ENCODE data around the gene MALT1. TPM values are rescaled to one million over a fixed set of nuclear protein-coding genes. Genes with fewer than 3 reads are reported as not detected.

MALT1 gene
- total and polyA plus RNA-seq, 3 donors from 2014 or later = 25.4 to 36.6 (median 30.3) TPM

- no peak for DNase-seq
- no peaks in the 10 kb centered on the region for H3K27me3 ChIP-seq
- no peaks in the 10 kb centered on the region for H3K4me1 ChIP-seq
- 91 to 95% methylated on average over 3 of the region's 3 CpGs for WGBS, 2 donors
- no peak for TF ChIP-seq POLR2A (IDR thresholded peaks at IDR 0.05)
- TF ChIP-seq CTCF (IDR thresholded peaks at IDR 0.05) = no peak
- no peaks in the 10 kb centered on the region for H3K36me3 ChIP-seq (ENCODE audit: low read depth, missing control alignments)
- no peak overlapping the region for H3K4me3 ChIP-seq
- H3K9me3 ChIP-seq = no peaks in the 10 kb centered on the region
- no peak overlapping the region for H3K27ac ChIP-seq
- intact Hi-C loops (cut with DNase I; ENCODE audit: low total_unique reads) = no loop called here
Measured at GRCh38 chr18:58714259-58714658, 43.0 kb downstream of the MALT1 start.

GRCh38 chr18:58714821-58715220 lies 43.6 kb downstream of the MALT1 start:
- no peaks in the 10 kb centered on the region for H3K27me3 ChIP-seq
- H3K27ac ChIP-seq = no peak overlapping the region
- no peak for DNase-seq
- 100% methylated on average over 1 of the region's 1 CpG for WGBS, 2 donors
- H3K4me1 ChIP-seq = no peaks in the 10 kb centered on the region
- H3K9me3 ChIP-seq = no peaks in the 10 kb centered on the region
- intact Hi-C loops (cut with DNase I; ENCODE audit: low total_unique reads) = no loop called here
- no peak overlapping the region for H3K4me3 ChIP-seq
- H3K36me3 ChIP-seq (ENCODE audit: low read depth, missing control alignments) = no peaks in the 10 kb centered on the region
- TF ChIP-seq CTCF (IDR thresholded peaks at IDR 0.05) (no peak), POLR2A (IDR thresholded peaks at IDR 0.05) (no peak)

- intact Hi-C loops (cut with DNase I; ENCODE audit: low total_unique reads) = no loop called here
- no peak for DNase-seq
- 80 to 81% methylated on average over 2 of the region's 2 CpGs for WGBS, 2 donors
- no peak overlapping the region for H3K27ac ChIP-seq
- H3K4me1 ChIP-seq = no peaks in the 10 kb centered on the region
- H3K36me3 ChIP-seq (ENCODE audit: low read depth, missing control alignments) = no peaks in the 10 kb centered on the region
- no peak overlapping the region for H3K4me3 ChIP-seq
- H3K27me3 ChIP-seq = no peaks in the 10 kb centered on the region
- no peaks in the 10 kb centered on the region for H3K9me3 ChIP-seq
- TF ChIP-seq POLR2A (IDR thresholded peaks at IDR 0.05) (no peak), CTCF (IDR thresholded peaks at IDR 0.05) (no peak)
Measured at GRCh38 chr18:58715540-58715939, 44.3 kb downstream of the MALT1 start.

- Histone ChIP-seq H3K27me3 (no peaks in the 10 kb centered on the region), H3K36me3 (ENCODE audit: low read depth, missing control alignments) (no peaks in the 10 kb centered on the region), H3K9me3 (no peaks in the 10 kb centered on the region), H3K27ac (no peak overlapping the region), H3K4me3 (no peak overlapping the region), H3K4me1 (no peaks in the 10 kb centered on the region)
- intact Hi-C loops (cut with DNase I; ENCODE audit: low total_unique reads) = no loop called here
- TF ChIP-seq CTCF (IDR thresholded peaks at IDR 0.05) (no peak), POLR2A (IDR thresholded peaks at IDR 0.05) (no peak)
- no peak for DNase-seq
- WGBS, 2 donors = 54 to 64% methylated on average over 4 of the region's 4 CpGs
Measured at GRCh38 chr18:58716060-58716756, 44.9 kb downstream of the MALT1 start.
